LoVo (cell line): ENCODE data around the gene SLC41A2.
"Not testable (repeated sequence)": the region's sequence is repeated elsewhere in the genome, so short reads cannot be mapped to it uniquely, and the experiment has no call there.

ENCODE experiments used
- DNase-seq: peaks from one replicate; pipeline ENCODE4 v3.0.0-alpha.2; 2016; ENCODE audit warnings: low spot score

The SLC41A2 gene, protein sequence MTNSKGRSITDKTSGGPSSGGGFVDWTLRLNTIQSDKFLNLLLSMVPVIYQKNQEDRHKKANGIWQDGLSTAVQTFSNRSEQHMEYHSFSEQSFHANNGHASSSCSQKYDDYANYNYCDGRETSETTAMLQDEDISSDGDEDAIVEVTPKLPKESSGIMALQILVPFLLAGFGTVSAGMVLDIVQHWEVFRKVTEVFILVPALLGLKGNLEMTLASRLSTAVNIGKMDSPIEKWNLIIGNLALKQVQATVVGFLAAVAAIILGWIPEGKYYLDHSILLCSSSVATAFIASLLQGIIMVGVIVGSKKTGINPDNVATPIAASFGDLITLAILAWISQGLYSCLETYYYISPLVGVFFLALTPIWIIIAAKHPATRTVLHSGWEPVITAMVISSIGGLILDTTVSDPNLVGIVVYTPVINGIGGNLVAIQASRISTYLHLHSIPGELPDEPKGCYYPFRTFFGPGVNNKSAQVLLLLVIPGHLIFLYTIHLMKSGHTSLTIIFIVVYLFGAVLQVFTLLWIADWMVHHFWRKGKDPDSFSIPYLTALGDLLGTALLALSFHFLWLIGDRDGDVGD

DNA sequence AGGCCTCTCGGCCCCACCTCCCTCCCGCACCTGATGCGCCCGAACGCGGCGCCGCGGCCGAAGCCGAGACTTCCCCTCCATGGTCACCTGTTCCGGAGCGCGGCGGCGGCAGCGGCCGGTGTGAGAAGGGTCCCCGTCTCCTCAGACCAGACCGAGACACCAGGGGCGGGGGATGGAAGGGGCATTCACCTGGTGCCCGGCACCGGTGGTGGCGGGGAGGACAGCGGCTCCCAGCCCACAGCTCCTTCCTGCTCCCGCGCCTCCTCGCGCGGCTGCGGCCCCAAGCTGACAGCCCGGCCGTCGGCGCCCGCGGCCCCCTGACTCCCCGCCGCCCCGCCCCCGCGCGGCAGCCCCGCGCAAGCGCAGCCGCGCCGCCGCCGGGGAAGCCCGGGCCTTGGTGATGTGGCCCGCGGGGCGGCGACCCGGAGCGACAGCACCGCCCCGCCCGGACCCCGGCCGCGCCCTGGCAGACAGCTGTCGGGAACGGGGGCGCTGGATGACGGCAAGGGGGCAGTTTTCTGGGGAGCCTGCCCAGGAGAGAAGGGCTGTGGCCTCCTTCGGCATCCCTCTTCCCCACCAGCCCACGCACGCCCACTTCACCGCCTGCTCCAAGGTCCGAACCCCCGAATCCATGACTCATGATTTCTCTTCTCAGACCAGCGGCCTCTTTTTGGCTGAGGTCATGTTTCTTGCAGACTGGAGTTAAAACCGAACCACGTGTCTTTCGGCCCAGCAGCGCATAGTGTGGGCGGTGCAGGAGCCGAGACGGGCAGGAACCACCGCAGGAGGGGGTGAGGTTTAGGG, at the start of gene SLC41A2:
Gene SLC41A2, minus strand, starts transcription at position 290 of the 804 bp plus-strand sequence. CDS start 29,763 bp downstream, outside the sequence.
- peak; percentile 87 for DNase-seq

GRCh38 chr12:105001476-105001875, 43.4 kb upstream of the SLC41A2 start:
- no peak for DNase-seq

- DNase-seq: no peak
Measured at GRCh38 chr12:104999347-104999685, 41.2 kb upstream of the SLC41A2 start.

DNA sequence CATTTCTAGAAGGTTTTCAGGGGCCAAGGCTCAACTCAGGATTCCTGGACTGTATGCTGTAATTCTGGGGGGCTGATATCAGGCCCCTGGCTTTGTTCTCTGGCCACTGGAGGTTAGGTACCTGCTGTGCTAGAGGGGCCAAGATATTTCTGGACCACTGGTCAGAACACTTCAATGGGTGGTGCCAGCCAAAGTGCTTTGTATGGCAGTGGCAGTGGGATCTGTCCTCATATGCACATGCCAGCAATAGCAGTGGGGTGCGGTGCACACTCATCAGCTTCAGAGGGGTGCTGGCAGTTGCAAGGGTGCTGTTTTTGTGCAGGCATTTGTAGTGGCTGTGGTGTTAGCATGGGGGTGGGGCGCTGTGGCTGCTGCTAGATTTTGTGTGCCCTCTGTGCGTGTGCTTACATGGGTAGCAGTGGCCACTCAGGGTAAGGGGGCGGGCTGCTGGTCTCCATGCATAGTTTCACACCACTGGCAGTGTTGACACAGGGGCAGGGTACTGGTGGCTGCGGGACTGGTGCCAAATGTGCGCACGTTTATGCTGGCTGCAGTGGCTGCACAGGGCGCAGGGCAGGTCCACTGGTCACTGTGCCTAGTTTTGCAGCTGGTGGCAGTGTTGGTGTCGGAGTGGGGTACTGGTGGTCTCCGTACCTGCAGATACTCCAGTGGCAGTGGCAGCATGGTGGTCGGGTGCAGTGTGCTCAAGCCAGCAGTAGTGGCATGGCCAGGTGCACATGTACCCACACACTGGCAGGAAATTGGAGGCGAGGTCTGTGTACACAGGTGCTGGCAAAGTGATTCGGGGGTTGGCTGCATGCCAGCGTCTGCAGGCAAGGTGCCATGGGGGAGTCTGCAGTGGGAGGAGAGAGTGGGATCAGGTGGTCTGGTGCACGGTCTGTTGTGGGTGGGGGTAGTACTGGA, 40.6 kb upstream of the SLC41A2 start:
- no peak for DNase-seq

DNA sequence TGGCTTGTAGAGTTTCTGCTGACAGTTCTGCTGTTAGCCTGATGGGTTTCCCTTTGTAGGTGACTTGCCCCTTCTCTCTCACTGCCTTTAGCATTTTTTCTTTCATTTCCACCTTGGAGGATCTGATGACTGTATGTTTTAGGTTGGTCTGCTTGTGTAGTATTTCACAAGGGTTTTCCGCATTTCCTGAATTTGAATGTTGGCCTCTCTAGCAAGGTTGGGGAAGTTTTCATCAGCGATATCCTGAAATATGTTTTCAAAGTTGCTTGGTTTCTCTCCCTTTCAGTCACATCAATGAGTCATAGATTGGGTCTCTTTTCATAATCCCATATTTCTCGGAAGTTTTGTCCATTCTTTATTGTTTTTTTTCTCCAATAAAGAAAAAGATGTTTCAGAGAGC, 39.5 kb upstream of the SLC41A2 start:
- no peak for DNase-seq

- no peak for DNase-seq
Measured at GRCh38 chr12:104994336-104994735, 36.2 kb upstream of the SLC41A2 start.

DNA sequence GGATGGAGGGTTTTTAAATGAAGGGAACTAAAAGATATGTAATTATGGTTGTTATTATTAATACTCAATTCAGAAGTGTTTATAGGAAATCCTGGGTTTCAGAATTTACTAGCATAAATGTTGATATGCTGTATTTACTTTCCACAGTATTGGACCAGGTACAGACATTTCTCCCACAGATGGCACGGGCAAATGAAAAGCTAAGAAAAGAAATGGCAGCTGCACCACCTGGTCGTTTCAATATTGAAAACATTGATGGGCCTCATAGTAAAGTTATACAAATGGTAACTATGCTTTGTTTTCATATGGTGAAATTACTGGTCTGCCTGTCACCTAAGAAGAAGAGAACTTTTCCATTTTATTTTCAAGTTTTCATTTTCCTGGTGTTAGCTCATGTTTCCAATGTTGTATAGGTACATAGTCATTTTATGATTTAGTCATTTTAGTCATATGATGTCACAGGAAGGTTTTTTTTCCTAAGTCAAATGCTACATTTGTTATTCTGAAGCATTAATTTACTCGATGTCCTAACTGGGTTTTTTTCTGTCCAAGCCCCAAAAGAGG, 33.6 kb upstream of the SLC41A2 start:
- DNase-seq: no peak

DNA sequence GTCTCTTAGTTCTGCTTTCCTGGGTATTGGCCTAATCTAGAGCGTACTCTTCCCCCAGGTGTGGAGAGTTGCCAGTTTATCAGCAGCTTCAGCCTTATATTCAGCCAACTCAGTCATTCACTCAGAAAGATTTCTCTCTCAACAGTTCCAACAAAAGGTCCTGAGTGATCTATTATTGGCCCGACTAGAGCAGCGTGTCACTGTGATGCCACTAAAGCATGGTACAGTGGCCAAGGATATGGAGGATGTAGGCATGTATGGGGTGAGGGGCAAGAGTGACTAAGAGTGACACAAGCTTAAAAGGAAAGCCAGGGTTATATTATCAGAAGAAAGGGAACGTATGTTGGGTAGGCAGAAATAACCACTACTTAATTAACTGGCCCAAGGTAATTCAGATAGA, 32.9 kb upstream of the SLC41A2 start:
- DNase-seq: no peak

DNA sequence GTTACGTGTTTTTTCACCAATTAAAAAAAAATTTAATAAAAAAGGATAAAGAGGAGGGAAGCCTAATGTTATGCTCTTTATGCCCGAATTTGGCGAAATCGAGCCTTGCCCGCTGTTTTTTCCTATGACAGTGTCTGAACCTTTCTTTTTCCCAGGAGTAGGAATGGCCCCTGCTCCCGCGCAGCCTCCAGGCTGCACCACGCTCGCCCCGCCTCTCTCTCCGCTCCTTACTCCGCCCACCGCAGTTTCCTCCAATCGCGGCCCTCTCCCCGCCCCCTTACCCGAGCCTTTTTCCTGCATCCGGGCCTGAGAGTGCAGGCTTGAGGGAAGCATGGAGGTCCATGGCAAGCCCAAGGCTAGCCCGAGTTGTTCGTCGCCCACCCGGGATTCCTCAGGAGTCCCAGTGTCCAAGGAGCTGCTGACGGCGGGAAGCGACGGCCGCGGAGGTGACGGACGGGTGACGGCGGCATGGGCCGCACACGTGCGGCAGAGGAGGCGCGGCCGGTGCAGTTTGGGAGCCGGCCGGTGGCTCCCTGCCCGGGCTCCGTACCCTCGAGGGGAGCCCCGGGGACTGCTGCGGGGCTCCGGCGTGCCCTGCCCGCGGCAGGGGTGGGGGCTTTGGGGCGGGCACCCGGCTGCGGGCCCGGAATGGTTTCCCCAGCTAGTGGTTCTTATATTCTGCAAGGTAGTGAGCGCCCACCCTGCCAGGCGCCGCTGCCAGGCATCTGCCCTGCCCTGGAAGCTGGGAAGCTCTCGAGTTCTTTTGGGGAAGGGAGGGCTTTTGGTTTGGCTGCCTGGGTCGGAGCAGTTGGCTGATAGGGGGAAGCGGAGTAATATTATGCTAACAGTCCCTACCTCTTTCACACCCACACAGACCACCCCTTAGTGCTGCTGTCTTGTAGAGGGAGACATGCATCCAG, 28.2 kb upstream of the SLC41A2 start, which contains the start of gene NOPCHAP1:
Gene NOPCHAP1, plus strand, starts transcription at position 295 of the 920 bp plus-strand sequence. Its CDS starts 37 bp downstream, at position 332.
- peak; percentile 97 for DNase-seq

DNA sequence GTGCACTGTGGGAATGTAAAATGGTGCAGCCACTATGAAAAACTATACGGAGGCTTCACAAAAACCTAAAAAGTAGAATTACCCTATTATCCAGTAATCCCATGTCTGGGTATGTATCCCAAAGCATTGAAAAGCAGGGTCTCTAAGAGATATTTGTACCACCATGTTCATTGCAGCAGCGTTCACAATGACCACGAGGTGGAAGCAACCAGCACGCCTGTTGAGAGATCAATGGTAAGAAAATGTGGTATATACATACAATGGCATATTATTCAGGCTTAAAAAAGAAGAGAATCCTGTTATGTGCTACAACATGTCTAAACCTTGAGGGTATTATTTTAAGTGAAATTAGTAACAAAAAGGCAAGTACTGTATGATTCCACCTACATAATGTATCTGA, 27.1 kb upstream of the SLC41A2 start:
- no peak for DNase-seq

GRCh38 chr12:104977688-104978087, 19.6 kb upstream of the SLC41A2 start:
- DNase-seq: not testable (repeated sequence)

- DNase-seq: no peak
Measured at GRCh38 chr12:104976703-104977102, 18.6 kb upstream of the SLC41A2 start.

DNA sequence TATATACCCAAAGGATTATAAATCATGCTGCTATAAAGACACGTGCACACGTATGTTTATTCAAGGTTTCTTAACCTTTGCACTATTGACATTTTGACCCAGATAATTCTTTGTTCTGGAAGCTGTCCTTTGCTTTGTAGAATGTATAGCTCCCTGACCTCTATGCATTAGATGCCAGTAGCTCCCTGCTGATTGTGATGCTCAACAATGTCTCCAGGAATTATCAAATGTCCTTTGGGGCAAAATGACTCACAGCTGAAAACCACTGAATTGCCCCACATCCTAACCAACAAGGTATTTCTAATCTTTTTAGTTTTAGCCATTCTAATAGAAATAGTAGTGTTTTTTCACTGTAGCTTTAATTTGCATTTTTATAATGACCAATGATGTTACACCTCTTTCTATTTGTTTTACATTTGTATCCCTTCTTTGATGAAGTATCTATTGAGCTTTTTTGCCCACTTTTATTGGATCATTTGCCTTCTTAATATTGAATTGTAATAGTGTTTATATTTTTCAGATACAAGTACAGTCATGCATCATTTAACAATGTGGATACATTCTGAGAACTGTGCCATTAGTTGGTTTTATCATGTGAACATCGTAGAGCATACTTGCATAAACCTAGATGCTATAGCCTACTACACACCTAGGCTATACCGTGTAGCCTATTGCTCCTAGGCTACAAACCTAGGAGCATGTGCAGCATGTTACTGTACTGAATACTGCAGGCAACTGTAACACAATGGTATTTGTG, 17.7 kb upstream of the SLC41A2 start:
- no peak for DNase-seq

- DNase-seq: no peak
Measured at GRCh38 chr12:104974626-104975290, 16.7 kb upstream of the SLC41A2 start.

DNA sequence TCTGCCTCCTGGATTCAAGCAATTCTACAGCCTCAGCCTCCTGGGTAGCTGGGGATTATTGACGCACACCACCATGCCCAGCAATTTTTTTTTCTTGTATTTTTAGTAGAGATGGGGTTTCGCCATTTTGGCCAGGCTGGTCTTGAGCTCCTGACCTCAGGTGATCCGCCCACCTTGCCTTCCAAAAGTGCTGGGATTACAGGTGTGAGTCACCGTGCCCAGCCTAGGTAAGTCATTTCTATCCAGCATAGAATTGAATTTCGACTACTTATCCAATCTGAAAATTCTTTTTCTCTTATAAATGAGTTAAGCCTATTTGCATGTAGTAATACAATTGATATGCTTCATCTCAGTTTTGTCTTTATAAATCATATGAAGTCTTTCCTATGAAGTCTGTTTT, 15.2 kb upstream of the SLC41A2 start:
- DNase-seq: no peak

DNA sequence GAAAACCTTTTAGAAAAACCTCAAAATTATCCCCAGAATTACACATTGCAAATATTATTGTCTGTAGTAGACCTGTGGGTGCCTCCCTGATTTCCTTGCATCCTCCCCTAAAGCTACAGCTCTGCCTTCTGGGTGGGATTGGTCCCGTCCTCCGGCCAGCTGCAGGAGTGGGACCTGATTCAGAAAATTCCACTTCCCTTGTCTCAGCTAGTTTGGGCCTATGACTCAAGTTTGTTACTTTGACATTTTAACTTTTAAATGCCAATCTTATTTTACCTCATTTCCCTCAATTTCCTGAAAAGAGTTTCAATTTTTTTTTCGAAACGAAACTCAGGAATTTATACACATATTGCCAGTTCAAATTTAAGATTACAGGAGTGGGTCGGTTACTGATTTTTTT, 13.2 kb upstream of the SLC41A2 start:
- no peak for DNase-seq

- DNase-seq: no peak
Measured at GRCh38 chr12:104969343-104969742, 11.3 kb upstream of the SLC41A2 start.

DNA sequence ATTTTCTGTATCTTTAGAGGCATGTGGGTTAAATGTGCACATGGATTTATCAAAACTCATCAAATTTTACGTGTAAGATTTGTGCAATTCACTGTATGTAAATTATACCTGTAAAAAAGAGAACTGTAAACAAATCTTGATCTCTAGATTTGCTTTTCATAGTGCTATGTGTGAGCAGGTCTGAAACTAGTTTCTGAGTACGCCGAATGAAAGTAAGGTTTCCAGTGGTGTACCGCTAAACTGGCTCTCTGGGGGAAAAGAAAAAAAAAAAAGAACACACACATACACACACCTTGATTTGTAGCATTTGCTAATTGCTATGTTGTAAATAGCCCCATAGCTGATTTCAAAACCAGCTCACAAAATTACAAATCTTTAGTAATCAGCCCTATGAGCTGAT, 8.6 kb upstream of the SLC41A2 start:
- DNase-seq: no peak

GRCh38 chr12:104964856-104965205, 6.7 kb upstream of the SLC41A2 start:
- no peak for DNase-seq
